HG02623 (cell line): ENCODE data around the gene CPSF7.
"Not testable (repeated sequence)": the region's sequence is repeated elsewhere in the genome, so short reads cannot be mapped to it uniquely, and the experiment has no call there.

Experiments used
- ATAC-seq: cut with Tn5 transposase; IDR thresholded peaks from one replicate; pipeline ENCODE4 v1.9.1; 2021; ENCODE audit warnings: moderate library complexity; ENCODE audit not compliant: unreplicated experiment

CPSF7 gene

DNA sequence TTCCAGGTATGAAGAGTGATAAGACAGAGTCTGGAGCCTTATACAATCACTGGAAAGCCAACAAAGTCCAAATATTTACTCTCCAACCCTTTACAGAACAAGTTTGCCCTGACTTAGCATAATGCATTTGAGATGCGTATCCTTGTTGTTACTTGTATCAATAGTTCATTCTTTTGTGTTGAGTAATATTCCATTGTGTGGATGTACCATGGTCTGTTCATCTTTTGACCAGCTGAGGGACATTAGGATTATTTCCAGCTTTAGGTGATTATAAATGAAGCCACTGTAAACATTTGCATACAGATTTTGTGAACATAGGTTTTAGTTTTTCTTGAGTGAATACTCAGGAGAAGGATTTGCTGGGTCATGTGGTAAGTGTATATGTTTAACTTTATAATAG lies 9.8 kb upstream of the CPSF7 start:
- no peak for ATAC-seq

DNA sequence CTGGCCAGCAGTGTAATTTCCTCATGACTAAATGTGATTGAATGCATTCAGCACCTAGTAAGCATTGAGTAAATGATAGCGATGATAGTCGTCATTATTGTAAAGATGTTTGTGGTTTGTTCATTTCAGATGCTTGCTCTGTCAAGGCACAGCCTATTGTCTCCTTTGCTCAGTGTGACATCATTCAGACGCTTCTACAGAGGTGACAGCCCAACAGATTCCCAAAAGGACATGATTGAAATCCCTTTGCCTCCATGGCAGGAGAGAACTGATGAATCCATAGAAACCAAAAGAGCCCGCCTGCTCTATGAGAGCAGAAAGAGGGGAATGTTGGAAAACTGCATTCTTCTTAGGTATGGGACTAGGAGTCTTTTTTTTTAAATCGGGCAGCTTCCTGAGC lies 7.7 kb upstream of the CPSF7 start:
- ATAC-seq = no peak

DNA sequence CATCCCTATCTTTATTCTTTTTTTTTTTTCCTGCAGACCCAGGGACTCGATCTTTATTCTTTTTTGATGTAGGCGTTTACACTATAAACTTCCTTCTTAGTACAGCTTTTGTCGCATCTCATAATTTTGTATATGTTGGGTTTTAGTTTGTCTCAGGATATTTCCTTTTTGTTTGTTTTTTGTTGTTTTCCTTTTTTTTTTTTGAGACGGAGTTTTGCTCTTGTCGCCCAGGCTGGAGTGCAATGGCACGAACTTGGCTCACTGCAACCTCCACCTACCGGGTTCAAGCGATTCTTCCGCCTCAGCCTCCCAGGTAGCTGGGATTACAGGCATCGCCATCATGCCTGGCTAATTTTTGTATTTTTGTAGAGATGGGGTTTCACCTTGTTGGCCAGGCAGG lies 1.1 kb upstream of the CPSF7 start:
- not testable (repeated sequence) for ATAC-seq

- ATAC-seq = peak; percentile 49
These were observed 457 bp downstream of the CPSF7 start for GRCh38 chr11:61429346-61429690.

GRCh38 chr11:61425367-61426131 lies 4.2 kb downstream of the CPSF7 start:
- ATAC-seq = no peak

- ATAC-seq = no peak
These were observed 7.5 kb downstream of the CPSF7 start for GRCh38 chr11:61422226-61422625.

DNA sequence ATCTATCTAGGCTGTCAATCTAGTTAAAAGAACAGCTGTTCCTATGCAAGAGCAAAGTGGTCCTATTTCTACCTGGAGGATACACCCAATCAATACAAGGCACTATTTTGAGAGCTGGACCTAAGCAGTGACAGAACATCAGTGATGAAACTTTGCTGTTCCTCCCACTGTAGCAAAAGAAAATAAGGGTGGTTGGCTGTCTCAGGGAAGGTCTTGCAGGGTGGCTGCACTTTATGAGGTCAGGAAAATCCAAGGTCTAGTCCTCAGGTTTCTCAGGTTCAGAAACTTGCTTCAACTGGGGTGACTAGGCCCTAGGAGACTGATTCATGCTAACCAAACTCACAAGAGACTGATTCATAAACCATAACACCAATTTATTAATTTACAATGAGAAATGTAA lies 11.6 kb downstream of the CPSF7 start:
- no peak for ATAC-seq

GRCh38 chr11:61417670-61418069 lies 12.1 kb downstream of the CPSF7 start:
- ATAC-seq = no peak

DNA sequence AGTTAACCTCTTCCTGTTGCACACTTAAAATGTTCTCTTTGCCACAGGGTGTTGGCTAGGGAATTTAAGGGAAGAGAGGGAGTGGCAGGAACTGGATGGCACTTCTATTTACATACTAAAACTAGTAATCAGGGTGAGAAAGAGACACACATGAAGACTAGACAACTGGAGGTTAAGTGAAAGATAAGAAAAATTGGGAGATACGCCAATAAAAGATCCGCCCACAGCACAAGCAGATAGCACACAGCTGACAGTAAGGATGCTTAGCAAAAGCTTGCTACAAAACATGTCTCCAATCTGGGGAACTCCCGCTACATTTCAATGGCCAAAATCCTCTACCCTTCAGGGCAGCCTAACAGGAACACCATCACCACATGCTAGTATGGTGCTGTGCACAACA lies 12.8 kb downstream of the CPSF7 start:
- ATAC-seq = no peak

DNA sequence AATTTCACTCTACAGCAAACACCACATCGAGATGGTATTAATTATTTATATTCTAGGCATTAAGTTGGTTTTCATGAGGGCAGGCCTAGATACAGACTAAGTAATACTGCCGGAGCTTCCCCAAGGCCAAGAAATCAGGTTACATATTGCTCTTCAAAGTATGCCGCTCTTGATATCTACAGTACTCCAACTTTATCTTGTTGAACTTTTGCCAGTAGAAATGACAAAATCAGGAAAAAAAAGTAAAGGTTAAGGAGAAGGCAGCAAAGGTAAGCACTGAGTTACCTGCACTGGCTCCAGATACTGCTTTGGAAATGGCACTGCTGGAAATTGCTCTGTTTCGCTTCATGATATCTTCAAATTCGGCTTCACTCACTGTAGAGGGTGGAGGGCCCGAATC lies 14.4 kb downstream of the CPSF7 start:
- no peak for ATAC-seq

- ATAC-seq = no peak
These were observed 15.2 kb downstream of the CPSF7 start for GRCh38 chr11:61414547-61414946.

- ATAC-seq = no peak
These were observed 16.3 kb downstream of the CPSF7 start for GRCh38 chr11:61413496-61413895.

DNA sequence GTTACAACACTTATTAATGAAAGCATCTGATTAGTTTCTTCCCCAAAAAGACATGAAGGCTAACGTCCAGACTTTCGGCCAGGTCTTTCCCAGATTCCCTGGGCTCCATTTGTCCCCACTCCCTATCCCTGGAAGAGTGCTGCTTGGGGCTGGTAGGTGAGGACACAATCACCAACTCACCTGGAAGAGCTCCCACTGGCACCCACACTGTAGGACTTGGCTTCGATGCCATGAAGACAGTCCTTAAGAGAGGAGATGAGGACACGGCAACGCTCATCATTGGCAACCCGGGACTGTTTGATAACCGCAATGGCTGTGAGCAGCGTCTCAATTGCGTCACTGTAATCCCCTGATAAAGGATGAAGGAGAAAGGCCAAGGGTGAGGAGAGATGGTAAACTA lies 18.2 kb downstream of the CPSF7 start:
- ATAC-seq = no peak

- no peak for ATAC-seq
These were observed 22.6 kb downstream of the CPSF7 start for GRCh38 chr11:61406991-61407728.

DNA sequence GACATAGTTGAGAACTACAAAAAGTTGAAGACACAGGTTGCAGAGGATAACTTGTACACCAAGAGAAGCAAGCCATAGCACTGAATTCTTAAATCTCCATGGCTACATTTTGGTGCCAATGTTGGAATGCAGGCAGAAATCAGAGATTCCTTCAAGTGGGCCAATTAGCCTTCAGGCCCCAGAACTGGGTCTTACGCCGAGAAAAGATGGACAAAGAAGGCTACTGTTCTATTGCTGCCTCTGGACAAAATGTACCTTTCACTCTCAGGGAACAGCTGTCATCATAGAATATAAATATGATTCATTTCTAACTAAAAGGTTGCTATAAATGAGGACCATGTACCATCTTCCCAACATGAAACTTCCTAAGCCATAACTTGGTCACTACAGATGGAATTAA lies 23.7 kb downstream of the CPSF7 start:
- ATAC-seq = no peak

GRCh38 chr11:61404641-61405040 lies 25.1 kb downstream of the CPSF7 start:
- no peak for ATAC-seq

GRCh38 chr11:61404103-61404502 lies 25.7 kb downstream of the CPSF7 start:
- ATAC-seq = no peak

DNA sequence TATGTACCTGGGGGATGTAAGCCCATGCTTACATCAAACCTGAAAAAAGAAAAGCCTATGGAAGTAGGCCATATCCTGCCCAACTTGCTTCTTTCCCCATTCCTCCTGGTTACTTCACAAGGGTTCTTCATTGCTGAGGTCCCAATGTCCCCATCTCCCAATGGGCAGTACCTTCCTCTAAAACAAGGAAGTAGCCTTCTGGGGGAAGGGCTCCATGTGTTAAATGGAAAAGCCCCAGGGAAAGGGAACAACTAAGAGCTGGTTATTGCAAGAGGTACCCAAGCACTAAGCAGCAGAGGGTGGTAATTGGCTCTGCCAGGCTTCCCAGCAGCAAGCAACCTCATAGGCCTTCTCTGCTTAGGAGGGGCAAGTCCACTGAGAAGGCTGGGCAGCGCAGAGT lies 26.1 kb downstream of the CPSF7 start:
- no peak for ATAC-seq

DNA sequence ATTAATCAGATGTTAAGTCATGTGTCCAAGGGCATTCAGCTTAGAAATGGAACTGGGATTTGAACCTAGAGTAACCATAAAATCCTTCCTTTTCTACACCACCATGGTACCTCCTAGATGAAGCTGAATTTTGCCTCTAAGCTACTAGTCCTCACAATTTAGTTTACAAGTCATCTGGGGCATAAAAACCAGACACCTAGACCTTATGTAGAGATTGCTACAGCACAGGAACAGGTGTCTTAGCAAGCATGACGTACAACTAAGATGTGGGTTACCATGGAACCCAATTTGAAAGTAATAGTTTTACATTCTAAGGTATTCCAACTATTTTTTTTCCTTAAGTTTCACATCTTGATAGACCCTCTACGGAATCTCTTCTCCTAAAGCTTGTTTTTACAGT lies 28.2 kb downstream of the CPSF7 start:
- ATAC-seq = no peak

GRCh38 chr11:61401173-61401572 lies 28.6 kb downstream of the CPSF7 start:
- no peak for ATAC-seq

DNA sequence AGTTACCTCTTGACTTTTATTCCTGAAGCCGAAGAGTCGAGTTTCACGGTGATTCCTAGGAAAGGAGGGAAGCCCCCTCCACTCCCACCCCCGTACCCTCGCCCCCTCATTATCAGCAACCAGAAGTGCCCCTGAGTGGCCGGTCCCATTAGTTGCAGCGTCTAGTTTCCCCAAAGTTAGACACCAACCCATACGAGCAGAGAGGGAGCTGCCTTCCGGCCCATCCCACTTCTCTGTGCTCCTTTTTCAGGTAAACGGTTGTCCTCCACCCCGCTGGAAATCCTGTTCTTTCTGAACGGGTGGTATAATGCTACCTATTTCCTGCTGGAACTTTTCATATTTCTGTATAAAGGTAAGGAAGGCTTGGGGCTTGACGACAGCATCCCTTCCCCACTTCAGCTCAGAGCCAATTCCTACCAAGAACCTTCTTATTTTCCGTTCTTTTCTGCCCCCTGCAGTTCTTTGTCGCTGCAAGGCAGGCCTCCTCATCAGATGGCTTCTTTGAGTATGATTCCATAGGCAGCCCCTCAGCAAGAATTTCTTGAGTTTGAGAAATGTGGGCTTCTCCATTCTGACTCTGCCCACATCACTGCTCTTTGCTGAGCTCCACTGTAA lies 36.7 kb downstream of the CPSF7 start:
- no peak for ATAC-seq

GRCh38 chr11:61390161-61390560 lies 39.6 kb downstream of the CPSF7 start:
- ATAC-seq = no peak
